ENCODE data around the gene CIITA. TPM values are rescaled to one million over a fixed set of nuclear protein-coding genes. Genes with fewer than 3 reads are reported as not detected.
A peak's percentile ranks its signal among the peaks of the same experiment; 100 is the strongest.

Gene CIITA
- total RNA-seq, 1 donor from 2014 or later: 401 TPM

- TF ChIP-seq CTCF (IDR thresholded peaks at IDR 0.05): no peak
- ATAC-seq (ENCODE audit: low read depth): peak; percentile 51
- ChIA-PET POLR2A (interaction anchor here (0.5 to 10.9 kb wide), 23 partner anchors 6 to 451 kb away, joined by 3 to 228 read pairs (median 6); partner anchors contain the start of genes CIITA, NUBP1 and SOCS1), CTCF (interaction anchor here (0.7 to 1.4 kb wide), 4 partner anchors 41 to 349 kb away, joined by 3 to 5 read pairs (median 4); no protein-coding TSS in a partner anchor)
- H3K4me3 Mint-ChIP-seq: peak overlapping the region; percentile 70
- H3K9me3 Mint-ChIP-seq: no peaks in the 10 kb centered on the region
- peak; percentile 56 for DNase-seq
- peaks cover 99% of the 10 kb centered on the region for H3K4me1 Mint-ChIP-seq
- peak overlapping the region; percentile 91 for H3K27ac Mint-ChIP-seq
- H3K36me3 Mint-ChIP-seq (ENCODE audit: low read depth): no peaks in the 10 kb centered on the region
- no peaks in the 10 kb centered on the region for H3K27me3 Mint-ChIP-seq
- intact Hi-C loops (cut with micrococcal nuclease): loop anchor here (1.0 to 10.0 kb wide), 6 partner anchors 41 to 1779 kb away; partner anchors contain the start of genes ATF7IP2, HAPSTR1 and LITAF
Observed at GRCh38 chr16:10871157-10871991, 5.6 kb upstream of the CIITA start.

GRCh38 chr16:10876315-10876714, 687 bp upstream of the CIITA start:
- no peak for TF ChIP-seq CTCF (IDR thresholded peaks at IDR 0.05)
- DNase-seq: no peak
- ChIA-PET POLR2A (interaction anchor here (0.7 to 6.3 kb wide), 25 partner anchors 9 to 137 kb away, joined by 3 to 318 read pairs (median 12); partner anchors contain the start of genes DEXI and NUBP1), CTCF (interaction anchor here (0.7 to 5.7 kb wide), 15 partner anchors 8 to 366 kb away, joined by 3 to 76 read pairs (median 8); partner anchors contain the start of gene NUBP1)
- Mint-ChIP-seq H3K9me3 (no peaks in the 10 kb centered on the region), H3K27ac (peak overlapping the region; percentile 90), H3K4me3 (peak overlapping the region; percentile 100), H3K36me3 (ENCODE audit: low read depth) (peaks cover 42% of the 10 kb centered on the region), H3K4me1 (peaks cover 71% of the 10 kb centered on the region), H3K27me3 (no peaks in the 10 kb centered on the region)
- intact Hi-C loops (cut with micrococcal nuclease): loop anchor here (2.0 to 10.0 kb wide), 5 partner anchors 68 to 798 kb away; partner anchors contain the start of genes ATF7IP2, CLEC16A and LITAF
- no peak for ATAC-seq (ENCODE audit: low read depth)

DNA sequence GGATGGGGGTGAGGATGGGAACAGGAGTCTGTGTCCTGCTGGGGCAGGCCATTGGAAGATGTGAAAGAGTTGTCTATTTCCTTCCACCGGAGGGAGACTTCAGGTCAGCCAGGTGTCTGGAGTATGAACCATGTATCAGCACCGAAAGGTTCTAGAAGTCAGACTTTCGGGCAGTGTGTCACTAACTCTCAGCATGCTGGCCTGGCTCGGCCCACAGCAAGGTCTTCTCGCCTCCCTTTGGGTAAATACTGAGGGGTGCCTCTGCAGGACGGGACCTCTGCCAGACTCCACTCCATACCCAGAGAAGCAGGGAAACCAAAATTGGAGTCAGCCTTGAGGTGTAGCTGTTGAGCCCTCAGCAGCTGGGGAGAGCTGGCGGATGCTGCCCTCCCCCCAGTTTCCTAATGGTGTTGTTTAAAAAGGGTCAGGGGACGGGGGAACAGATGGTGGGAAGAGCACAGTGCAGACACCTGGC, 507 bp downstream of the CIITA start:
- H3K4me1 Mint-ChIP-seq: peaks cover 69% of the 10 kb centered on the region
- ATAC-seq (ENCODE audit: low read depth) (peak; percentile 8), DNase-seq (no peak)
- intact Hi-C loops (cut with micrococcal nuclease): loop anchor here (1.0 to 10.0 kb wide), 14 partner anchors 9 to 797 kb away; partner anchors contain the start of genes ATF7IP2, CLEC16A and LITAF
- peak overlapping the region; percentile 100 for H3K4me3 Mint-ChIP-seq
- no peak for TF ChIP-seq CTCF (IDR thresholded peaks at IDR 0.05)
- H3K9me3 Mint-ChIP-seq: no peaks in the 10 kb centered on the region
- H3K36me3 Mint-ChIP-seq (ENCODE audit: low read depth): peaks cover 51% of the 10 kb centered on the region
- CTCF ChIA-PET: interaction anchor here (1.1 to 5.7 kb wide), 14 partner anchors 9 to 363 kb away, joined by 3 to 76 read pairs (median 9); partner anchors contain the start of gene NUBP1
- POLR2A ChIA-PET: interaction anchor here (0.8 to 6.3 kb wide), 32 partner anchors 7 to 1738 kb away, joined by 3 to 318 read pairs (median 7); partner anchors contain the start of gene NUBP1
- H3K27ac Mint-ChIP-seq: peak overlapping the region; percentile 90
- H3K27me3 Mint-ChIP-seq: no peaks in the 10 kb centered on the region

DNA sequence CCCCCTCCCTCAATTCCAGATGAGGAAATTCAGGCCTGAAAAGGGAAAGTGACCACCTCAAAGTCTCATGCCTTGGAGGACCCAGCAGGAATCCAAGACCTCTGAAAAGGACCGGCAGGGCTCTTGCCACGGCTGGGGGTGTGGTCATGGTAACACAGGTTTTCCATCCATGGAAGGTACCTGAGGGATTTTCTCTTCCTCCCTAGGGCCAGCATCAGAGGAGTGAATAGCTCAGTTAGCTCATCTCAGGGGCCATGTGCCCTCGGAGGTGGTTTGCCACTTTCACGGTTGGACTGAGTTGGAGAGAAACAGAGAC, 1.3 kb downstream of the CIITA start:
- Mint-ChIP-seq H3K4me1 (peaks cover 71% of the 10 kb centered on the region), H3K27me3 (no peaks in the 10 kb centered on the region), H3K4me3 (peak overlapping the region; percentile 100), H3K27ac (peak overlapping the region; percentile 90), H3K36me3 (ENCODE audit: low read depth) (peaks cover 58% of the 10 kb centered on the region), H3K9me3 (no peaks in the 10 kb centered on the region)
- no peak for DNase-seq
- intact Hi-C loops (cut with micrococcal nuclease): loop anchor here (10.0 kb wide), 3 partner anchors 493 to 797 kb away; partner anchors contain the start of genes ATF7IP2 and LITAF
- CTCF ChIA-PET: interaction anchor here (0.8 to 5.7 kb wide), 12 partner anchors 10 to 364 kb away, joined by 3 to 76 read pairs (median 8); partner anchors contain the start of gene NUBP1
- ATAC-seq (ENCODE audit: low read depth): peak; percentile 22
- POLR2A ChIA-PET: interaction anchor here (1.0 to 6.3 kb wide), 26 partner anchors 12 to 1787 kb away, joined by 3 to 318 read pairs (median 15); partner anchors contain the start of genes DEXI, HAPSTR1 and NUBP1
- no peak for TF ChIP-seq CTCF (IDR thresholded peaks at IDR 0.05)
